ENCODE results near the gene BST2. TPM values are rescaled to one million over a fixed set of nuclear protein-coding genes. Genes with fewer than 3 reads are reported as not detected.

Gene BST2
- total and polyA plus RNA-seq, 9 of the 15 experiments (the other 6 are each of a cell fraction or from before 2014, with no cell fraction given) = 11.2 to 232 (median 151) TPM

GRCh38 chr19:17394891-17395415 lies 10.5 kb downstream of the BST2 start (continued):
- TF ChIP-seq CUX1 (CRISPR knock-in tag; IDR thresholded peaks at IDR 0.05) = no peak
- TF ChIP-seq ZNF449 (CRISPR knock-in tag; IDR thresholded peaks at IDR 0.05) = no peak
- no peak for TF ChIP-seq TARDBP (IDR thresholded peaks at IDR 0.05)
- peak; percentile 63 for TF ChIP-seq CTBP1 (IDR thresholded peaks at IDR 0.05; ENCODE audit: borderline replicate concordance)
- no peak for TF ChIP-seq MED1 (CRISPR knock-in tag; IDR thresholded peaks at IDR 0.05; ENCODE audit: borderline replicate concordance)
- peak; percentile 37; the same call in 1 of the 2 replicates for TF ChIP-seq EP300 (IDR thresholded peaks at IDR 0.05; ENCODE audit: low read length)
- peak; percentile 83 to 88 (median 85) for TF ChIP-seq CTCF (IDR thresholded peaks at IDR 0.05 in 2 of 3, conservative IDR thresholded peaks at IDR 0.05 in 1 of 3; ENCODE audit: insufficient read depth in 2 of 3, low read depth in 1 of 3, low read length in 3 of 3)
- peak; percentile 26; the same call in 1 of the 2 replicates for TF ChIP-seq GABPA (tag; conservative IDR thresholded peaks at IDR 0.05; ENCODE audit: low read depth)
- no peak for TF ChIP-seq U2AF2 (optimal IDR thresholded peaks at IDR 0.05; ENCODE audit: low read depth, low read length)
- TF ChIP-seq HNRNPH1 (optimal IDR thresholded peaks at IDR 0.05; ENCODE audit: low read depth, low read length) = no peak
- no peak for TF ChIP-seq ZNF699 (CRISPR knock-in tag; IDR thresholded peaks at IDR 0.05; ENCODE audit: insufficient replicate concordance)
- TF ChIP-seq HIVEP1 (CRISPR knock-in tag; IDR thresholded peaks at IDR 0.05) = no peak
- no peak for TF ChIP-seq ZBTB1 (CRISPR knock-in tag; IDR thresholded peaks at IDR 0.05; ENCODE audit: borderline replicate concordance, low read depth)
- TF ChIP-seq ZBTB12 (CRISPR knock-in tag; IDR thresholded peaks at IDR 0.05) = no peak
- peak; percentile 60; the same call in 1 of the 2 replicates for TF ChIP-seq FOXK1 (CRISPR knock-in tag; IDR thresholded peaks at IDR 0.05; ENCODE audit: borderline replicate concordance)
- TF ChIP-seq CCAR2 (IDR thresholded peaks at IDR 0.05; ENCODE audit: low read depth, low read length) = no peak
- TF ChIP-seq TAF15 (IDR thresholded peaks at IDR 0.05; ENCODE audit: low read depth, low read length) = no peak
- TF ChIP-seq ZBTB8A (IDR thresholded peaks at IDR 0.05; ENCODE audit: partially characterized antibody) = no peak
- no peak for TF ChIP-seq ZNF175 (CRISPR knock-in tag; IDR thresholded peaks at IDR 0.05; ENCODE audit: low read depth)
